Right lobe of liver (tissue), 4 donors: ENCODE measurements around the gene PSG2.
"Not testable (repeated sequence)": the region's sequence is repeated elsewhere in the genome, so short reads cannot be mapped to it uniquely, and the experiment has no call there.

Experiments used
- CTCF ChIP-seq, 4 donors: fragments of 200-600 bp in 3 of 4; fragments of 450-650 bp in 1 of 4; IDR thresholded peaks; one replicate each; pipeline versions ENCODE4 v1.5.1 to v1.8.0; 2016 to 2022; ENCODE audit warnings: antibody characterized with exemption in 4 of 4, mild to moderate bottlenecking in 2 of 4
- POLR2A ChIP-seq: fragments of 450-650 bp; IDR thresholded peaks from one replicate; pipeline ENCODE4 v1.6.1; 2017; ENCODE audit warnings: antibody characterized with exemption, mild to moderate bottlenecking
- donor health status: DM: no; HTN: no; CAD: no.
- donor health status: DM: no; HTN: no; CAD: no.
- donor health status: DM: no; HTN: yes; CAD: no.

GRCh38 chr19:43077881-43078280 is 4.6 kb downstream of the PSG2 start:
- TF ChIP-seq CTCF (IDR thresholded peaks at IDR 0.05); POLR2A: not testable (repeated sequence)
